RPMI8226 (cell line): ENCODE measurements around the gene DMAP1.
A peak's percentile ranks its signal among the peaks of the same experiment; 100 is the strongest.
"Not testable (repeated sequence)": the region's sequence is repeated elsewhere in the genome, so short reads cannot be mapped to it uniquely, and the experiment has no call there.

Source experiments
- DNase-seq: peaks from one replicate; pipeline ENCODE4 v3.0.0-alpha.2; 2015

The DMAP1 gene

GRCh38 chr1:44213222-44214112 lies at the start of gene DMAP1:
Gene DMAP1, plus strand, starts transcription at chr1:44213471. Its CDS starts 283 bp downstream, at chr1:44213754.
- DNase-seq = peak; percentile 91

- no peak for DNase-seq
Measured at GRCh38 chr1:44168520-44169098, 44.7 kb upstream of the DMAP1 start.

GRCh38 chr1:44170281-44170823 lies 42.9 kb upstream of the DMAP1 start:
- DNase-seq = no peak

- DNase-seq = no peak
Measured at GRCh38 chr1:44174630-44175029, 38.6 kb upstream of the DMAP1 start.

GRCh38 chr1:44200336-44200735 lies 12.9 kb upstream of the DMAP1 start:
- no peak for DNase-seq

GRCh38 chr1:44206545-44206944 lies 6.7 kb upstream of the DMAP1 start:
- DNase-seq = not testable (repeated sequence)

GRCh38 chr1:44208226-44208625 lies 5.0 kb upstream of the DMAP1 start:
- no peak for DNase-seq

GRCh38 chr1:44210595-44210994 lies 2.7 kb upstream of the DMAP1 start:
- no peak for DNase-seq

- DNase-seq = no peak
Measured at GRCh38 chr1:44212355-44213221, 683 bp upstream of the DMAP1 start.

- DNase-seq = peak; percentile 82
Measured at GRCh38 chr1:44217809-44218410, 4.6 kb downstream of the DMAP1 start.

GRCh38 chr1:44218503-44219300 lies 5.4 kb downstream of the DMAP1 start:
- no peak for DNase-seq

- DNase-seq = no peak
Measured at GRCh38 chr1:44219301-44219626, 6.0 kb downstream of the DMAP1 start.

- DNase-seq = no peak
Measured at GRCh38 chr1:44220001-44220751, 6.9 kb downstream of the DMAP1 start.

- no peak for DNase-seq
Measured at GRCh38 chr1:44220755-44221154, 7.5 kb downstream of the DMAP1 start.

GRCh38 chr1:44221769-44222168 lies 8.5 kb downstream of the DMAP1 start:
- no peak for DNase-seq

GRCh38 chr1:44222397-44223186 lies 9.3 kb downstream of the DMAP1 start:
- DNase-seq = no peak

GRCh38 chr1:44223187-44223610 lies 9.9 kb downstream of the DMAP1 start:
- no peak for DNase-seq

GRCh38 chr1:44225761-44226160 lies 12.5 kb downstream of the DMAP1 start:
- DNase-seq = no peak

GRCh38 chr1:44227211-44227610 lies 13.9 kb downstream of the DMAP1 start:
- no peak for DNase-seq

GRCh38 chr1:44228218-44228617 lies 14.9 kb downstream of the DMAP1 start:
- DNase-seq = no peak
